GM21526 (cell line): ENCODE results near the gene FOLH1.
"Not testable (repeated sequence)": the region's sequence is repeated elsewhere in the genome, so short reads cannot be mapped to it uniquely, and the experiment has no call there.

Experiments used
- ATAC-seq: cut with Tn5 transposase; IDR thresholded peaks from one replicate; pipeline ENCODE4 v1.9.1; 2021; ENCODE audit warnings: moderate library complexity; ENCODE audit not compliant: unreplicated experiment, low FRiP score

Gene FOLH1

GRCh38 chr11:49184756-49185155 lies 23.6 kb downstream of the FOLH1 start:
- ATAC-seq: not testable (repeated sequence)

- not testable (repeated sequence) for ATAC-seq
Measured at GRCh38 chr11:49177936-49178335, 30.5 kb downstream of the FOLH1 start.

- ATAC-seq: not testable (repeated sequence)
Measured at GRCh38 chr11:49175378-49175777, 33.0 kb downstream of the FOLH1 start.

GRCh38 chr11:49174691-49175366 lies 33.6 kb downstream of the FOLH1 start:
- ATAC-seq: not testable (repeated sequence)

GRCh38 chr11:49171613-49172012 lies 36.8 kb downstream of the FOLH1 start:
- ATAC-seq: not testable (repeated sequence)

- not testable (repeated sequence) for ATAC-seq
Measured at GRCh38 chr11:49169579-49169978, 38.8 kb downstream of the FOLH1 start.

- not testable (repeated sequence) for ATAC-seq
Measured at GRCh38 chr11:49168992-49169391, 39.4 kb downstream of the FOLH1 start.

GRCh38 chr11:49151211-49151610 lies 57.2 kb downstream of the FOLH1 start:
- no peak for ATAC-seq

- ATAC-seq: not testable (repeated sequence)
Measured at GRCh38 chr11:49102356-49102755, 106.0 kb downstream of the FOLH1 start.
